ENCODE measurements around the gene SCYL3.

- TF ChIP-seq, protein P1, sequence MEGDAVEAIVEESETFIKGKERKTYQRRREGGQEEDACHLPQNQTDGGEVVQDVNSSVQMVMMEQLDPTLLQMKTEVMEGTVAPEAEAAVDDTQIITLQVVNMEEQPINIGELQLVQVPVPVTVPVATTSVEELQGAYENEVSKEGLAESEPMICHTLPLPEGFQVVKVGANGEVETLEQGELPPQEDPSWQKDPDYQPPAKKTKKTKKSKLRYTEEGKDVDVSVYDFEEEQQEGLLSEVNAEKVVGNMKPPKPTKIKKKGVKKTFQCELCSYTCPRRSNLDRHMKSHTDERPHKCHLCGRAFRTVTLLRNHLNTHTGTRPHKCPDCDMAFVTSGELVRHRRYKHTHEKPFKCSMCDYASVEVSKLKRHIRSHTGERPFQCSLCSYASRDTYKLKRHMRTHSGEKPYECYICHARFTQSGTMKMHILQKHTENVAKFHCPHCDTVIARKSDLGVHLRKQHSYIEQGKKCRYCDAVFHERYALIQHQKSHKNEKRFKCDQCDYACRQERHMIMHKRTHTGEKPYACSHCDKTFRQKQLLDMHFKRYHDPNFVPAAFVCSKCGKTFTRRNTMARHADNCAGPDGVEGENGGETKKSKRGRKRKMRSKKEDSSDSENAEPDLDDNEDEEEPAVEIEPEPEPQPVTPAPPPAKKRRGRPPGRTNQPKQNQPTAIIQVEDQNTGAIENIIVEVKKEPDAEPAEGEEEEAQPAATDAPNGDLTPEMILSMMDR (IDR thresholded peaks at IDR 0.05; ENCODE audit: low read length) = no peak
- TF ChIP-seq EZH2phosphoT487 (IDR thresholded peaks at IDR 0.05; ENCODE audit: low read length) = no peak
- no peak for TF ChIP-seq EZH2 (optimal IDR thresholded peaks at IDR 0.05; ENCODE audit: low read depth, low read length)
Observed at GRCh38 chr1:169860187-169860586, 33.5 kb downstream of the SCYL3 start.
